Gastroesophageal sphincter (tissue), 2 donors: ENCODE results near the gene PDLIM4.

Experiments
- EP300 ChIP-seq: sonication (generic); formaldehyde crosslinking; IDR thresholded peaks from one replicate; pipeline ENCODE4 v1.6.1; 2017; ENCODE audit warnings: antibody characterized with exemption, mild to moderate bottlenecking
- POLR2A ChIP-seq, 2 donors: fragments of 450-650 bp; IDR thresholded peaks; one replicate each; pipeline ENCODE4 v1.6.1; 2017; ENCODE audit warnings: antibody characterized with exemption in 2 of 2, mild to moderate bottlenecking in 2 of 2, moderate library complexity in 1 of 2
- POLR2AphosphoS5 ChIP-seq: sonication (generic); formaldehyde crosslinking; IDR thresholded peaks from one replicate; pipeline ENCODE4 v1.6.1; 2017; ENCODE audit warnings: antibody characterized with exemption

- TF ChIP-seq EP300: no peak
- no peak for TF ChIP-seq POLR2AphosphoS5
- no peak for TF ChIP-seq POLR2A (IDR thresholded peaks at IDR 0.05)
Measured at GRCh38 chr5:132305420-132305819, 47.9 kb downstream of the PDLIM4 start.
